ENCODE measurements around the gene B9D2. TPM values are rescaled to one million over a fixed set of nuclear protein-coding genes. Genes with fewer than 3 reads are reported as not detected.
"Not testable (repeated sequence)": the region's sequence is repeated elsewhere in the genome, so short reads cannot be mapped to it uniquely, and the experiment has no call there.

Gene B9D2
- 5.3 TPM for total RNA-seq

- peak; percentile 97 for DNase-seq
Measured at GRCh38 chr19:41363753-41364523, at the start of gene B9D2. TSS of gene B9D2 (minus strand) at chr19:41364149. CDS start at chr19:41363519, 630 bp downstream.

GRCh38 chr19:41412953-41413352 is 49.0 kb upstream of the B9D2 start:
- DNase-seq = no peak

GRCh38 chr19:41411968-41412265 is 48.0 kb upstream of the B9D2 start:
- DNase-seq = no peak

GRCh38 chr19:41411100-41411967 is 47.4 kb upstream of the B9D2 start:
- no peak for DNase-seq

GRCh38 chr19:41410336-41411054 is 46.5 kb upstream of the B9D2 start:
- DNase-seq = no peak

- no peak for DNase-seq
Measured at GRCh38 chr19:41409288-41409687, 45.3 kb upstream of the B9D2 start.

- not testable (repeated sequence) for DNase-seq
Measured at GRCh38 chr19:41408846-41409245, 44.9 kb upstream of the B9D2 start.

- DNase-seq = no peak
Measured at GRCh38 chr19:41408256-41408655, 44.3 kb upstream of the B9D2 start.

GRCh38 chr19:41407271-41407670 is 43.3 kb upstream of the B9D2 start:
- no peak for DNase-seq

- DNase-seq = no peak
Measured at GRCh38 chr19:41405776-41406175, 41.8 kb upstream of the B9D2 start.

GRCh38 chr19:41403181-41403970 is 39.4 kb upstream of the B9D2 start:
- DNase-seq = no peak

GRCh38 chr19:41402010-41402409 is 38.1 kb upstream of the B9D2 start:
- DNase-seq = no peak

GRCh38 chr19:41401483-41401882 is 37.5 kb upstream of the B9D2 start:
- no peak for DNase-seq

GRCh38 chr19:41399525-41399924 is 35.6 kb upstream of the B9D2 start:
- no peak for DNase-seq

GRCh38 chr19:41399091-41399490 is 35.1 kb upstream of the B9D2 start:
- DNase-seq = no peak

GRCh38 chr19:41398598-41398997 is 34.6 kb upstream of the B9D2 start:
- no peak for DNase-seq

GRCh38 chr19:41398050-41398418 is 34.1 kb upstream of the B9D2 start:
- no peak for DNase-seq

GRCh38 chr19:41397086-41398049 is 33.4 kb upstream of the B9D2 start, which contains the start of the genes BCKDHA and EXOSC5:
TSS of gene BCKDHA (plus strand) at chr19:41397818. CDS start at chr19:41397828, 10 bp downstream.
TSS of gene EXOSC5 (minus strand) at chr19:41397359. CDS start at chr19:41397328, 31 bp downstream.
- DNase-seq = peak; percentile 97

GRCh38 chr19:41395355-41395754 is 31.4 kb upstream of the B9D2 start:
- no peak for DNase-seq

- no peak for DNase-seq
Measured at GRCh38 chr19:41392775-41393174, 28.8 kb upstream of the B9D2 start.

GRCh38 chr19:41391618-41392017 is 27.7 kb upstream of the B9D2 start:
- DNase-seq = no peak

Data from occipital lobe (tissue), 2 donors.